ENCODE data around the gene SLC27A4.

Gene SLC27A4

GRCh38 chr9:128365525-128365924 lies 25.2 kb downstream of the SLC27A4 start:
- no peak for DNase-seq (ENCODE audit: low spot score)

- DNase-seq (ENCODE audit: low spot score), result no peak
Measured at GRCh38 chr9:128369024-128369706, 28.8 kb downstream of the SLC27A4 start.

- no peak for DNase-seq (ENCODE audit: low spot score)
Measured at GRCh38 chr9:128370367-128370751, 30.0 kb downstream of the SLC27A4 start.

GRCh38 chr9:128370752-128371629 lies 30.7 kb downstream of the SLC27A4 start, which contains the start of gene URM1:
URM1 (plus strand) TSS chr9:128371374; CDS start chr9:128371381, 7 bp downstream.
- DNase-seq (ENCODE audit: low spot score), result peak; percentile 96

- DNase-seq (ENCODE audit: low spot score), result no peak
Measured at GRCh38 chr9:128371630-128372117, 31.3 kb downstream of the SLC27A4 start.

- no peak for DNase-seq (ENCODE audit: low spot score)
Measured at GRCh38 chr9:128372188-128372641, 31.9 kb downstream of the SLC27A4 start.

GRCh38 chr9:128372784-128373183 lies 32.5 kb downstream of the SLC27A4 start:
- DNase-seq (ENCODE audit: low spot score), result no peak

GRCh38 chr9:128374221-128374675 lies 33.9 kb downstream of the SLC27A4 start:
- DNase-seq (ENCODE audit: low spot score), result no peak

- no peak for DNase-seq (ENCODE audit: low spot score)
Measured at GRCh38 chr9:128375865-128376264, 35.5 kb downstream of the SLC27A4 start.

- DNase-seq (ENCODE audit: low spot score), result no peak
Measured at GRCh38 chr9:128382261-128382660, 41.9 kb downstream of the SLC27A4 start.

GRCh38 chr9:128383007-128383753 lies 42.9 kb downstream of the SLC27A4 start:
- no peak for DNase-seq (ENCODE audit: low spot score)

GRCh38 chr9:128383791-128384190 lies 43.5 kb downstream of the SLC27A4 start:
- DNase-seq (ENCODE audit: low spot score), result no peak

- no peak for DNase-seq (ENCODE audit: low spot score)
Measured at GRCh38 chr9:128384801-128385495, 44.6 kb downstream of the SLC27A4 start.

- DNase-seq (ENCODE audit: low spot score), result no peak
Measured at GRCh38 chr9:128385496-128386460, 45.5 kb downstream of the SLC27A4 start.

- no peak for DNase-seq (ENCODE audit: low spot score)
Measured at GRCh38 chr9:128388150-128388549, 47.8 kb downstream of the SLC27A4 start.

- no peak for DNase-seq (ENCODE audit: low spot score)
Measured at GRCh38 chr9:128389395-128390149, 49.2 kb downstream of the SLC27A4 start.

GRCh38 chr9:128390150-128390812 lies 50.0 kb downstream of the SLC27A4 start:
- no peak for DNase-seq (ENCODE audit: low spot score)

- no peak for DNase-seq (ENCODE audit: low spot score)
Measured at GRCh38 chr9:128390813-128391711, 50.7 kb downstream of the SLC27A4 start.
